Measurements from ENCODE around the gene CRADD. TPM values are rescaled to one million over a fixed set of nuclear protein-coding genes. Genes with fewer than 3 reads are reported as not detected.

The CRADD gene
- polyA plus RNA-seq, 3 donors from 2014 or later = 24.2 to 30.1 (median 25.8) TPM

DNA sequence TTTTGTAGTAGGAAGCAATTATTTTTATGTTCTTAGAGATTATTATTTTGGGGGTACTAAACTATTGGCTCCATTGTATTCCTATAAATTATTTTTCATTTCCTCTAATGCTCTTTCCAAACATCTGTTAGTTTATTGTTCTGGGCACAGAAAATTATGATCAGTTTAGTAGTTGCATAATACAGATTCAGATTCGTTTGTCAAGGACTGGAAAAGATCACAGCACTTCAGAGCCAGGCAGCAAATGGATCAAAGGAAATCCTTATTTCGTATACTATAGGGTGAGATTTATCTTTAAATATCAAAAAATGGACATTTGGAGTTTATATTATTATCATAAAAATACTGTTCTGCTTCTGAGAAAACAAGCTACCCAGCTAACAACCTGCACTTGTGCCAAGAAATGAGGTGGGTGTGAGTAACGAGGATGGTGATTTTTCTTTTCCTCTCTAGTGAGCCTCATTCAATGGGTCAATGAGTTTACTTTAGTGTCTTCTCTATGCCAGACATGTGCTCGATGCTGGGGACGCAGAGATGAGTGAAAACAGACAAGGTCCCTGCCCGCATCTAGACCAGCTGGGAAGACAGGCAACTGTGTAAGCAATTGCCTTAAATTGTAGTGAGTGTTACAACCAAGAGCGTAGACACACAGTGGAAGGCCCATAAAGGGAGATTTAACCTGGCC, 262.6 kb downstream of the CRADD start:
- Mint-ChIP-seq H3K27ac (no peak overlapping the region), H3K4me1 (peaks cover 0 to 6% of the 10 kb centered on the region in 2 donors)

DNA sequence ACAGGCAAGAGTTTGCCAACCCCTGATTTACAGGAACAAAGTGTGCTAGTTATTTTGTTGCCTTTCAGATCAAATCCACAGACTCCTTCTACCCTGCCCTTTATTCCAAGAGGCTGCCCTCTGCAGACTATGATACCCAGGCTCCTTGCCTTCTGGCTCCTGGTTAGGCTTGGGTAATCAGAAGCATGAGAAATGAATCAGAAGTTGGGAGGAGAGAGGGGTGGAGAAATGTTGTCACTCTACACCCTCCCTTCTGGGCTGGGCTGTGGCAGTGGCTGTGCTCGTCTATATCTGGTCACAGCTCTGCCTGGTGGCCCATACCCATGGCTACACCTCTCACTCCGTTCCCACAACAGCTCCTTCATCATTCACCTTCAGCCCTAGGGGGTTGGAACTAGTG, 266.6 kb downstream of the CRADD start:
- H3K27ac Mint-ChIP-seq = no peak overlapping the region
- H3K36me3 Mint-ChIP-seq = peaks cover 0 to 4% (median 0%) of the 10 kb centered on the region in 3 donors
- peaks cover 0 to 4% (median 2%) of the 10 kb centered on the region in 3 donors for H3K27me3 Mint-ChIP-seq (ENCODE audit: low read depth in 3 of 3)
- no peak overlapping the region for H3K4me3 Mint-ChIP-seq
- no peak for DNase-seq
- no peaks in the 10 kb centered on the region for H3K4me1 Mint-ChIP-seq
- no peaks in the 10 kb centered on the region for H3K9me3 Mint-ChIP-seq

More for the DNA sequence above, 262.6 kb downstream of the CRADD start:
- no peaks in the 10 kb centered on the region for H3K36me3 Mint-ChIP-seq
- H3K27me3 Mint-ChIP-seq (ENCODE audit: low read depth in 3 of 3) = peaks cover 0 to 2% (median 2%) of the 10 kb centered on the region in 3 donors
- H3K9me3 Mint-ChIP-seq = peaks cover 0 to 12% (median 7%) of the 10 kb centered on the region in 6 donors
- no peak for DNase-seq
- no peak overlapping the region for H3K4me3 Mint-ChIP-seq

DNA sequence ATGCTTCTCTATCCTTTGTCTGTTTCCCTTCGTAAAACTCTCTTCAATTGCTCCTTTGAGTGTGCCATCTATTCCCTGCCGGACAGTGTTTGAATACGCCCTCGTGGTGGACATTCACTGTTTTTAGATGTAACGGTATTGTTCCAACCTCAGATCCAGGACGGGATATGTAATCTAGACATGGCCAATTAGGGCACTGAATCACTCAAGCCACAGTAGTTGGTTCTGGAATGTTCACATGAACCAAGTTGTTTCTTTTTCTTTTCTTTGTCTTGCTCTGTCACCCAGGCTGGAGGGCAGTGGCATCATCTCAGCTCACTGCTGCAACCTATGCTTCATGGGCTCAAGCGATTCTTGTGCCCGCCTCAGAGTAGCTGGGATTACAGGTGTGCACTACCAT, 267.0 kb downstream of the CRADD start:
- no peak for DNase-seq
- H3K27me3 Mint-ChIP-seq (ENCODE audit: low read depth in 3 of 3) = peaks cover 0 to 4% (median 0%) of the 10 kb centered on the region in 3 donors
- no peaks in the 10 kb centered on the region for H3K4me1 Mint-ChIP-seq
- no peak overlapping the region for H3K4me3 Mint-ChIP-seq
- peaks cover 0 to 4% (median 0%) of the 10 kb centered on the region in 3 donors for H3K36me3 Mint-ChIP-seq
- no peak overlapping the region for H3K27ac Mint-ChIP-seq
- H3K9me3 Mint-ChIP-seq = peaks cover 0 to under 1% (median 0%) of the 10 kb centered on the region in 6 donors

Other genes starting within 250 kb of the CRADD start
- 100 to 1,000 TPM; 135 to 193 (median 142) TPM for gene UBE2N, start 235.4 kb upstream of the CRADD start, polyA plus RNA-seq
- gene MRPL42, start 209.9 kb upstream of the CRADD start, polyA plus RNA-seq = 10 to 100 TPM; 64.2 to 92.9 (median 67.6) TPM
- gene SOCS2, start 104.7 kb upstream of the CRADD start, polyA plus RNA-seq = 10 to 100 TPM; 20.2 to 28.8 (median 25.9) TPM